PC-3 (cell line): ENCODE data around the gene SMIM9. TPM values are rescaled to one million over a fixed set of nuclear protein-coding genes. Genes with fewer than 3 reads are reported as not detected.

ENCODE experiments used
- ATAC-seq: fragments of 200-7000 bp; cut with Tn5 transposase; 2 replicates; pipeline ENCODE4 v1.9.1; 2020; ENCODE audit warnings: mild to moderate bottlenecking, moderate library complexity
- BruUV-seq: library from RNA; stranded (reverse); fragments of 400-500 nt; replicated peaks from 2 replicates; lab custom pipeline; 2021; lab: Mats Ljungman, UMichigan
- CTCF ChIA-PET: fragments of 300-600 bp; sonication (Branson Sonifier 250); formaldehyde crosslinking; loops from one replicate; lab custom pipeline; 2022; ENCODE audit warnings: antibody characterized with exemption; lab: Charles Lee
- POLR2A ChIA-PET: fragments of 300-600 bp; sonication (Branson Sonifier 250); formaldehyde crosslinking; loops from one replicate; lab custom pipeline; 2022; ENCODE audit warnings: antibody characterized with exemption; ENCODE audit not compliant: unreplicated experiment; lab: Charles Lee
- DNase-seq: peaks from one replicate; pipeline ENCODE4 v3.0.0-alpha.2; 2015
- H2AFZ ChIP-seq: fragments of 300-600 bp; sonication (generic); 2 replicates; pipeline ENCODE4 v1.6.0; 2016; ENCODE audit warnings: antibody characterized with exemption, low read length
- H3F3A ChIP-seq: fragments of 300-600 bp; sonication (generic); one replicate; pipeline ENCODE4 v1.6.0; 2017; ENCODE audit warnings: antibody characterized with exemption, low read length, control low read depth, mild to moderate bottlenecking; ENCODE audit not compliant: unreplicated experiment
- H3K27ac ChIP-seq: fragments of 300-600 bp; sonication (generic); 2 replicates; pipeline ENCODE4 v1.5.1; 2016; ENCODE audit warnings: mild to moderate bottlenecking, low read length
- H3K27me3 ChIP-seq: fragments of 300-600 bp; sonication (generic); 2 replicates; pipeline ENCODE4 v1.6.1; 2016; ENCODE audit warnings: low read length, mixed read lengths
- H3K36me3 ChIP-seq: fragments of 300-600 bp; sonication (generic); 2 replicates; pipeline ENCODE4 v1.6.1; 2016; ENCODE audit warnings: low read depth, mixed run types, low read length, mixed read lengths
- H3K4me1 ChIP-seq: fragments of 300-600 bp; sonication (generic); 2 replicates; pipeline ENCODE4 v1.5.1; 2016; ENCODE audit warnings: low read length; ENCODE audit not compliant: insufficient read depth
- H3K4me2 ChIP-seq: fragments of 300-600 bp; sonication (generic); 2 replicates; pipeline ENCODE4 v1.6.0; 2016; ENCODE audit warnings: low read length
- H3K4me3 ChIP-seq: fragments of 300-600 bp; sonication (generic); 2 replicates; pipeline ENCODE4 v1.5.1; 2016; ENCODE audit warnings: mild to moderate bottlenecking, low read length, mixed read lengths
- H3K79me2 ChIP-seq: fragments of 300-600 bp; sonication (generic); 2 replicates; pipeline ENCODE4 v1.6.1; 2017; ENCODE audit warnings: low read length, mixed read lengths
- H3K9ac ChIP-seq: fragments of 300-600 bp; sonication (generic); 2 replicates; pipeline ENCODE4 v1.6.0; 2016; ENCODE audit warnings: mild to moderate bottlenecking, low read length
- H3K9me2 ChIP-seq: fragments of 300-600 bp; sonication (generic); replicated peaks from 2 replicates; pipeline ENCODE4 v1.6.1; 2016; ENCODE audit warnings: mixed run types, low read length, mixed read lengths
- H3K9me3 ChIP-seq: fragments of 300-600 bp; sonication (generic); 2 replicates; pipeline ENCODE4 v1.6.1; 2016; ENCODE audit warnings: low read length, mixed read lengths
- H4K20me1 ChIP-seq: fragments of 300-600 bp; sonication (generic); 2 replicates; pipeline ENCODE4 v1.6.1; 2016; ENCODE audit warnings: low read length, mixed read lengths
- EZH2 ChIP-seq: fragments of 300-600 bp; sonication (generic); IDR thresholded peaks from one replicate; pipeline ENCODE4 v1.6.1; 2017; ENCODE audit warnings: antibody characterized with exemption, mild to moderate bottlenecking, low read length; ENCODE audit not compliant: unreplicated experiment
- EZH2phosphoT487 ChIP-seq: fragments of 300-600 bp; sonication (generic); IDR thresholded peaks from 2 replicates; pipeline ENCODE4 v1.6.1; 2018; ENCODE audit warnings: mild to moderate bottlenecking, antibody characterized with exemption, low read length, borderline replicate concordance
- intact Hi-C: fragments of 100-400 bp; cut with micrococcal nuclease; formaldehyde crosslinking; loops from 2 replicates; pipeline ENCODE4 v1.9.0; 2023
- total RNA-seq: library from RNA; depleted of rRNA; stranded (reverse); fragments of >200 nt; gene quantifications from 2 replicates; pipeline ENCODE4 v1.2.3, GENCODE V29; 2014
- TF ChIP-seq, protein P1 (sequence below): fragments of 300-600 bp; sonication (generic); conservative IDR thresholded peaks from 2 replicates; pipeline ENCODE4 v1.5.1; 2017; ENCODE audit warnings: antibody characterized with exemption, low read depth, mild to moderate bottlenecking, low read length

SMIM9 gene
- total RNA-seq, 1 experiment from 2014 or later: not detected

DNA sequence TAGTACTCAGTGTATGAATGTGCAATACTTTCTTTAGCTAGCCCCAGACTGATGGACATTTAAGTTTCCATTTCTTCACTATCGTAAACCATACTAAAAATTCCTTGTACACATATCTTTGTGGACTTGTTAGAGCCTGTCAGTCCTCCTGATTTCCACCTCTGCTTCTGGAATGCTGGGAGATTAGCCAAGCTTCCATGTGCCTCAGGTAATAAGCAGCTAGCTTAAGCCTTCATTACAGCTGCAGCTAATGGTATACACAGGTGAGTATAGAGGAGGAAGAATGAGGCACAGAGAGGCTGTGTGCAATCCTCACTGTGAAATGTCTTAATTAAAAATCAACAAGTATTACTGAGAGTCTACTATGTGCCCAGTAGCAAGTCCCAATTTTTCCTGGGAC is 9.8 kb downstream of the SMIM9 start:
- CTCF ChIA-PET: no interaction called here
- BruUV-seq: no TSS peak

DNA sequence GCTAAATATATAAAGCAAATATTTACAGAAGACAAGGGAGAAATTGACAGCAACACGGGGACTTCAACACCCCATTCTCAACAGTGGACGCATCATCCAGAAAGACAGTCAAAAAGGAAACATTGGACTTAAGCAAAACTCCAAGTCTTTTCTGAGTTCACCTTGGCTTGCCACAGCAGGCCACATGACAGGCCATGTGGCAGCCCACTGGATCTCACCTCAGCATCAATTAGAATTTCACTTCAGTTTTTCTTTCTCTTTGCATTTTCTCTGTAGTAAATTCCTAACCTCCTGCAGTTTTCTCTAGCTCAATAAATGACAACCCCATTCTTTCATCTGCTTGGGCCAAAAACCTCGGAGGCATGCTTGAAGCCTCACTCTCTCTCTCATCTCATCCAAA is 12.4 kb downstream of the SMIM9 start:
- Histone ChIP-seq H2AFZ (no peak overlapping the region), H3K27ac (no peak overlapping the region), H4K20me1 (no peaks in the 10 kb centered on the region), H3K36me3 (no peaks in the 10 kb centered on the region), H3K9me3 (no peaks in the 10 kb centered on the region), H3K79me2 (no peaks in the 10 kb centered on the region), H3K27me3 (no peaks in the 10 kb centered on the region), H3K4me3 (no peak overlapping the region), H3K9me2 (no peaks in the 10 kb centered on the region), H3K4me1 (no peaks in the 10 kb centered on the region), H3K9ac (no peak overlapping the region), H3K4me2 (no peak overlapping the region), H3F3A (no peaks in the 10 kb centered on the region)
- intact Hi-C loops: no loop called here
- no peak for ATAC-seq
- TF ChIP-seq, protein P1, sequence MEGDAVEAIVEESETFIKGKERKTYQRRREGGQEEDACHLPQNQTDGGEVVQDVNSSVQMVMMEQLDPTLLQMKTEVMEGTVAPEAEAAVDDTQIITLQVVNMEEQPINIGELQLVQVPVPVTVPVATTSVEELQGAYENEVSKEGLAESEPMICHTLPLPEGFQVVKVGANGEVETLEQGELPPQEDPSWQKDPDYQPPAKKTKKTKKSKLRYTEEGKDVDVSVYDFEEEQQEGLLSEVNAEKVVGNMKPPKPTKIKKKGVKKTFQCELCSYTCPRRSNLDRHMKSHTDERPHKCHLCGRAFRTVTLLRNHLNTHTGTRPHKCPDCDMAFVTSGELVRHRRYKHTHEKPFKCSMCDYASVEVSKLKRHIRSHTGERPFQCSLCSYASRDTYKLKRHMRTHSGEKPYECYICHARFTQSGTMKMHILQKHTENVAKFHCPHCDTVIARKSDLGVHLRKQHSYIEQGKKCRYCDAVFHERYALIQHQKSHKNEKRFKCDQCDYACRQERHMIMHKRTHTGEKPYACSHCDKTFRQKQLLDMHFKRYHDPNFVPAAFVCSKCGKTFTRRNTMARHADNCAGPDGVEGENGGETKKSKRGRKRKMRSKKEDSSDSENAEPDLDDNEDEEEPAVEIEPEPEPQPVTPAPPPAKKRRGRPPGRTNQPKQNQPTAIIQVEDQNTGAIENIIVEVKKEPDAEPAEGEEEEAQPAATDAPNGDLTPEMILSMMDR: no peak
- TF ChIP-seq EZH2phosphoT487 (no peak), EZH2 (no peak)
- POLR2A ChIA-PET: no interaction called here
- no TSS peak for BruUV-seq
- DNase-seq: no peak
- CTCF ChIA-PET: no interaction called here

More for the DNA sequence above, 9.8 kb downstream of the SMIM9 start:
- Histone ChIP-seq H3K27me3 (no peaks in the 10 kb centered on the region), H3K4me2 (no peak overlapping the region), H3F3A (no peaks in the 10 kb centered on the region), H3K36me3 (no peaks in the 10 kb centered on the region), H4K20me1 (no peaks in the 10 kb centered on the region), H3K79me2 (no peaks in the 10 kb centered on the region), H3K4me3 (no peak overlapping the region), H3K9me2 (no peaks in the 10 kb centered on the region), H3K9ac (no peak overlapping the region), H2AFZ (no peak overlapping the region), H3K4me1 (no peaks in the 10 kb centered on the region), H3K9me3 (no peaks in the 10 kb centered on the region), H3K27ac (no peak overlapping the region)
- POLR2A ChIA-PET: interaction anchor here (0.6 kb wide), 1 partner anchor 1673 kb away, joined by 3 read pairs; no protein-coding TSS in a partner anchor
- intact Hi-C loops: no loop called here
- ATAC-seq (no peak), DNase-seq (no peak)
- TF ChIP-seq EZH2phosphoT487: no peak
- TF ChIP-seq EZH2: no peak
- TF ChIP-seq, protein P1: no peak

DNA sequence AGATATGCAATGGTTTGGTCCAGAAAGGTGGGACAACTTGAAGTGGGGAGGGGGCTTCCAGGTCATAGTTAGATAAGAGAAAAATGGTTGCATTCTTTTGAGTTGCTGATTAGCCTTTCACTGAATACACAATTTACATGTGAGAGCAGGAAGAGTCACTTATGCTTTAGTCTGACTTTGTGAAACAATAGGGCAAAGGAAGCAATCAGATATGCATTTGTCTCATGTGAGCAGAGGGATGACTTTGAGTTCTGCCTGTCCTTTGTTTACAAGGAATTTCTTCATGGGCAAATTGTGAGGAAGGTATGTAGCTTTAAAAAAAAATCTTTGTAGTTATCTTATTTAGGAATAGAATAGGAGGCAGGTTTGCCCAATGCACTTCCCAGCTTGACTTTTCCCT is 12.9 kb downstream of the SMIM9 start:
- no peaks in the 10 kb centered on the region for H3K79me2 ChIP-seq
- H3K27ac ChIP-seq: no peak overlapping the region
- H3K9me2 ChIP-seq: no peaks in the 10 kb centered on the region
- ChIA-PET POLR2A (no interaction called here), CTCF (no interaction called here)
- H3K4me3 ChIP-seq: no peak overlapping the region
- H2AFZ ChIP-seq: no peak overlapping the region
- H4K20me1 ChIP-seq: no peaks in the 10 kb centered on the region
- no peak overlapping the region for H3K9ac ChIP-seq
- no TSS peak for BruUV-seq
- no peak for DNase-seq
- no peaks in the 10 kb centered on the region for H3K36me3 ChIP-seq
- H3K4me1 ChIP-seq: no peaks in the 10 kb centered on the region
- no peaks in the 10 kb centered on the region for H3F3A ChIP-seq
- no peak overlapping the region for H3K4me2 ChIP-seq
- no peak for TF ChIP-seq EZH2
- TF ChIP-seq EZH2phosphoT487: no peak
- TF ChIP-seq, protein P1: no peak
- intact Hi-C loops: no loop called here
- H3K27me3 ChIP-seq: no peaks in the 10 kb centered on the region
- no peak for ATAC-seq
- H3K9me3 ChIP-seq: no peaks in the 10 kb centered on the region
